ENCODE results near the gene NOXRED1.

The NOXRED1 gene, protein sequence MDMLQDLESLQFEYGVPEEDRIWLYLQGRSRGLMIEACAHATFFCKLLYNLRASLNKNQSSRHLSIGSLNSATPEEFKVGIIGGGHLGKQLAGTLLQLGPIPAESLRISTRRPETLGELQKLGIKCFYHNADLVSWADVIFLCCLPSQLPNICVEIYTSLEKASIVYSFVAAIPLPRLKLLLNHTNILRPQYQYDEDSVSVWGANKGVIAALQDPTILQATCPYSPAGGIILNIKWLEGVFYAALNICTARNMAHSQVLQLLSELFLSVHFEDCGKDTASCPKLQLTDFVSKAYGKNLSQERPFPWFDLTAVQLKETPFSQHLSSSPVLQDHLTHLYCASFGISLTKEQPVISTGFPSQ

DNA sequence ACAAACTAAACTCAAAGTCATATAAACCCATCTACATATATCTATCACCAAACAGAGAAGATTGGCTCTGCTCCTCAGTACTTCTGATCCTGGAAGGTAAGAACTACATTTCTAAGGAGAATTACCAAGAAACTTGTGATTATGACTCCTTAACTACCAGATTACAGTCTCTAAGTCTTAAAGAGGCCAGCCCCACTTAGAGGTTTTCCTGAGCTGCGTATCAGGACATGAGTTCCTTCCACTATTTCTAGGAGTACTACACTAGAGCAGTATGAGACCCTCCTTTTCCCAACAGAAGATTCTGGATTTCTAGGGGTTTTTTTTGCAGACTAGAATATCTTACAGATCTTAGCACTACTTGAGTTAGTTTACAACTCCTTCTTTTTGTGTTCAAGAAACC lies at the start of gene NOXRED1:
NOXRED1 (minus strand) TSS at position 101 of the 400 bp plus-strand sequence. CDS start 634 bp downstream, outside the sequence.
- Histone ChIP-seq H3K27ac (no peak within 1 kb of the TSS), H3K27me3 (no peaks in the 10 kb centered on the region), H3K4me3 (ENCODE audit: low read depth in 1 of 2, low read length in 1 of 2) (no peak within 1 kb of the TSS), H3K4me1 (ENCODE audit: control insufficient read depth in 1 of 2, insufficient read depth in 1 of 2, low read depth in 1 of 2, low read length in 1 of 2) (no peaks in the 10 kb centered on the region), H3K9me3 (no peaks in the 10 kb centered on the region), H3K36me3 (peaks cover 71% of the 10 kb centered on the region)
- TF ChIP-seq, protein P1, sequence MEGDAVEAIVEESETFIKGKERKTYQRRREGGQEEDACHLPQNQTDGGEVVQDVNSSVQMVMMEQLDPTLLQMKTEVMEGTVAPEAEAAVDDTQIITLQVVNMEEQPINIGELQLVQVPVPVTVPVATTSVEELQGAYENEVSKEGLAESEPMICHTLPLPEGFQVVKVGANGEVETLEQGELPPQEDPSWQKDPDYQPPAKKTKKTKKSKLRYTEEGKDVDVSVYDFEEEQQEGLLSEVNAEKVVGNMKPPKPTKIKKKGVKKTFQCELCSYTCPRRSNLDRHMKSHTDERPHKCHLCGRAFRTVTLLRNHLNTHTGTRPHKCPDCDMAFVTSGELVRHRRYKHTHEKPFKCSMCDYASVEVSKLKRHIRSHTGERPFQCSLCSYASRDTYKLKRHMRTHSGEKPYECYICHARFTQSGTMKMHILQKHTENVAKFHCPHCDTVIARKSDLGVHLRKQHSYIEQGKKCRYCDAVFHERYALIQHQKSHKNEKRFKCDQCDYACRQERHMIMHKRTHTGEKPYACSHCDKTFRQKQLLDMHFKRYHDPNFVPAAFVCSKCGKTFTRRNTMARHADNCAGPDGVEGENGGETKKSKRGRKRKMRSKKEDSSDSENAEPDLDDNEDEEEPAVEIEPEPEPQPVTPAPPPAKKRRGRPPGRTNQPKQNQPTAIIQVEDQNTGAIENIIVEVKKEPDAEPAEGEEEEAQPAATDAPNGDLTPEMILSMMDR (IDR thresholded peaks at IDR 0.05) = no peak

DNA sequence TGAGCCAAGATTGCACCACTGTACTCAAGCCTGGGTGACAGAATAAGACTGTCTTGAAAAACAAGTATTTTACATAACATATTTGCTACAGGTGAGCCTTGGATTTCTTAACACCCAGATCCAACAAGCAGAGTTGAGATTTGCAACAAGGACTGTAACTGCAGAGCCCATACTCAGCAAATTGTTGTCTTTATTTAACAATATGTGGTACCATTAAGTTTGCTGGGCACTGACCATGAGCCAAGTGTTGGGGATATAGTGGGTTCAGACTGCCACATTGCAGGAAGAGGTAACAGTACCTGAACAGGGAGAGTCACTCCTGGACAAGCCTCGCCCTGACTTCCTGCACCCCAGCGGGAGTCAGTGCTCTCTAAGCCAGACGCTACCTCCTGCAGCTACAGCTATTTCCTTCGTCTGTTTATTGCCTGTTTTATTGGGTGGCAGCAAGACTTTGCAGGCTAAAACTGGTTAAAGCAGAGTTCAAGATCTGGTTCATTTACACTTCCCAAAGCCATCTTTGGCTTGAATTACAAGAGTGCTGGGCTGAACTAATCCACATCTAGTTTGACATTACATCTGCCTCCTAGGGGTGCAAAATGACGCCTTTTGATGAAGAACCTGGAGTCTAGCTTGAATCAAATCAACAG lies 47.0 kb upstream of the NOXRED1 start:
- H3K36me3 ChIP-seq = peaks cover 46% of the 10 kb centered on the region
- no peaks in the 10 kb centered on the region for H3K27me3 ChIP-seq
- H3K4me3 ChIP-seq (ENCODE audit: low read depth in 1 of 2, low read length in 1 of 2) = no peak overlapping the region
- no peak overlapping the region for H3K27ac ChIP-seq
- no peaks in the 10 kb centered on the region for H3K4me1 ChIP-seq (ENCODE audit: control insufficient read depth in 1 of 2, insufficient read depth in 1 of 2, low read depth in 1 of 2, low read length in 1 of 2)
- TF ChIP-seq, protein P1 (IDR thresholded peaks at IDR 0.05) = no peak
- H3K9me3 ChIP-seq = no peaks in the 10 kb centered on the region

DNA sequence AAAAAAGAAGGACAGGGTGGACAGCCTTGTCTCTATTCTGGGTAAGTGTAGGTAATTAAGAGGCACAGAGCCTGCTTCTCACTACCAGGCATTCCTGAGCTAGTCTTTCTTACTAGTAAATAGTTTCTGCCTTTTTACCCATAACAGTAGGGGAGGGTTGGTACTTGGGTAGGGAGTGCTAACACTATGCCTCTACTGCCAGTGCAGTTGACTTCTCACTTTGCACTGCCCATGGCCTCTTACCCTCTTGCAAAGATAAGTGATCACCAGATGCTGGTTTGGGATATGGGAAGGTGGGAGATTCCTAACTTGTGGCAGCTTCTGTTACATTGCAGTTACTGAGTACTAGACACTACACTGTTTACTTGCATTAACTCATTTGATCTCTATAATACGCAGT lies 46.2 kb upstream of the NOXRED1 start:
- Histone ChIP-seq H3K27ac (no peak overlapping the region), H3K4me1 (ENCODE audit: control insufficient read depth in 1 of 2, insufficient read depth in 1 of 2, low read depth in 1 of 2, low read length in 1 of 2) (no peaks in the 10 kb centered on the region), H3K27me3 (no peaks in the 10 kb centered on the region), H3K36me3 (peaks cover 54% of the 10 kb centered on the region), H3K9me3 (no peaks in the 10 kb centered on the region), H3K4me3 (ENCODE audit: low read depth in 1 of 2, low read length in 1 of 2) (no peak overlapping the region)
- TF ChIP-seq, protein P1 (IDR thresholded peaks at IDR 0.05) = no peak

DNA sequence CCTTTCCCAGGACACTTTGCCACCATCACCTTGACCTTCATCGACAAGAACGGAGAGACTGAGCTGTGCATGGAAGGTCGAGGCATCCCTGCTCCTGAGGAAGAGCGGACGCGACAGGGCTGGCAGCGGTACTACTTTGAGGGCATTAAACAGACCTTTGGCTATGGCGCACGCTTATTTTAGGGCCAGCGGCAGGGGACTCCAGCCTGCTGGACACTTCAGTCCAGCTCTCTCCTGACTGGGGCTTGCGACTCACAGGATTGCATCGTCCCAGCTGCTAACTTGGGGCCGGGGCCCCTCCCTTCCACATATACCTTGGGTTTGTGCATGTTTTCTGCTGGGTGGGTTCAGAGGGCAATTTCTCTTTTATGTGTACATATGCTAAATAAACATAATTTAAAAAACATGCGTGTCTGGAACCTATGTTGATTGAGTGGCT lies 45.8 kb upstream of the NOXRED1 start:
- H3K27ac ChIP-seq = no peak overlapping the region
- H3K27me3 ChIP-seq = no peaks in the 10 kb centered on the region
- H3K9me3 ChIP-seq = no peaks in the 10 kb centered on the region
- H3K36me3 ChIP-seq = peaks cover 58% of the 10 kb centered on the region
- H3K4me1 ChIP-seq (ENCODE audit: control insufficient read depth in 1 of 2, insufficient read depth in 1 of 2, low read depth in 1 of 2, low read length in 1 of 2) = no peaks in the 10 kb centered on the region
- no peak overlapping the region for H3K4me3 ChIP-seq (ENCODE audit: low read depth in 1 of 2, low read length in 1 of 2)
- TF ChIP-seq, protein P1 (IDR thresholded peaks at IDR 0.05) = no peak

DNA sequence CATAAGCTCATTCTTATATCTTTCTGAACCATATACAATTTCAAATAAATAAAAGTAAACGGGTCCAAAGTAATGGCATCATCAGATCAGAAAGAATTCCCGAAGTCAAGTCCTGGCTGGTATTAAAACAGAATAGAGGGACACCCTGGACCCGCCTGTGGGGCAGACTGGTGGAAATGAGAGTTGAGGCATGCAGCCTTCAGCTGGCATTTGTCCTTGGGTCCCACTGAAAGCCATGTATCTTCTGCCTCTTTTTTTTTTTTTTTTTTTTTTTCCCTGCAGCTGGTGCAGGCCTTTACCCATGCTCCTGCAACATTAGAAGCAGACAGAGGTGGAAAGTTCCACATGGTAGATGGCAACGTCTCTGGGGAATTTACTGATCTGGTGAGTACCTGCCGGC lies 44.5 kb upstream of the NOXRED1 start:
- no peak overlapping the region for H3K27ac ChIP-seq
- H3K9me3 ChIP-seq = no peaks in the 10 kb centered on the region
- no peak overlapping the region for H3K4me3 ChIP-seq (ENCODE audit: low read depth in 1 of 2, low read length in 1 of 2)
- H3K4me1 ChIP-seq (ENCODE audit: control insufficient read depth in 1 of 2, insufficient read depth in 1 of 2, low read depth in 1 of 2, low read length in 1 of 2) = no peaks in the 10 kb centered on the region
- no peaks in the 10 kb centered on the region for H3K27me3 ChIP-seq
- TF ChIP-seq, protein P1 (IDR thresholded peaks at IDR 0.05) = no peak
- H3K36me3 ChIP-seq = peaks cover 70% of the 10 kb centered on the region
